HUES64 (cell line): ENCODE data around the gene NAGA.

Experiments
- H3K27ac ChIP-seq: 2 replicates; pipeline ENCODE4 v1.7.0; 2013; ENCODE audit warnings: low read depth, low read length, inconsistent platforms
- H3K27me3 ChIP-seq: 2 replicates; pipeline ENCODE4 v1.6.1; 2013; ENCODE audit warnings: mild to moderate bottlenecking, low read length; ENCODE audit not compliant: insufficient read depth
- H3K36me3 ChIP-seq: 2 replicates; pipeline ENCODE4 v1.6.1; 2013; ENCODE audit warnings: mild to moderate bottlenecking, low read length; ENCODE audit not compliant: insufficient read depth
- H3K4me1 ChIP-seq: 2 replicates; pipeline ENCODE4 v1.6.1; 2013; ENCODE audit warnings: mild to moderate bottlenecking, low read length, moderate library complexity; ENCODE audit not compliant: insufficient read depth
- H3K4me3 ChIP-seq: 2 replicates; pipeline ENCODE4 v1.5.1; 2013; ENCODE audit warnings: mild to moderate bottlenecking, low read length, moderate library complexity
- H3K9ac ChIP-seq: 2 replicates; pipeline ENCODE4 v1.6.1; 2013; ENCODE audit warnings: mild to moderate bottlenecking, low read depth, low read length
- H3K9me3 ChIP-seq: 2 replicates; pipeline ENCODE4 v1.6.1; 2013; ENCODE audit warnings: low read depth, low read length; ENCODE audit not compliant: insufficient read depth
- WGBS: fragments of 150-250, 120-280 bp; methylation state at CpG from one replicate; pipeline ENCODE4 v1.1.7; 2013; ENCODE audit warnings: missing lambda C conversion rate; 5-methylcytosine and 5-hydroxymethylcytosine counted together

Gene NAGA

DNA sequence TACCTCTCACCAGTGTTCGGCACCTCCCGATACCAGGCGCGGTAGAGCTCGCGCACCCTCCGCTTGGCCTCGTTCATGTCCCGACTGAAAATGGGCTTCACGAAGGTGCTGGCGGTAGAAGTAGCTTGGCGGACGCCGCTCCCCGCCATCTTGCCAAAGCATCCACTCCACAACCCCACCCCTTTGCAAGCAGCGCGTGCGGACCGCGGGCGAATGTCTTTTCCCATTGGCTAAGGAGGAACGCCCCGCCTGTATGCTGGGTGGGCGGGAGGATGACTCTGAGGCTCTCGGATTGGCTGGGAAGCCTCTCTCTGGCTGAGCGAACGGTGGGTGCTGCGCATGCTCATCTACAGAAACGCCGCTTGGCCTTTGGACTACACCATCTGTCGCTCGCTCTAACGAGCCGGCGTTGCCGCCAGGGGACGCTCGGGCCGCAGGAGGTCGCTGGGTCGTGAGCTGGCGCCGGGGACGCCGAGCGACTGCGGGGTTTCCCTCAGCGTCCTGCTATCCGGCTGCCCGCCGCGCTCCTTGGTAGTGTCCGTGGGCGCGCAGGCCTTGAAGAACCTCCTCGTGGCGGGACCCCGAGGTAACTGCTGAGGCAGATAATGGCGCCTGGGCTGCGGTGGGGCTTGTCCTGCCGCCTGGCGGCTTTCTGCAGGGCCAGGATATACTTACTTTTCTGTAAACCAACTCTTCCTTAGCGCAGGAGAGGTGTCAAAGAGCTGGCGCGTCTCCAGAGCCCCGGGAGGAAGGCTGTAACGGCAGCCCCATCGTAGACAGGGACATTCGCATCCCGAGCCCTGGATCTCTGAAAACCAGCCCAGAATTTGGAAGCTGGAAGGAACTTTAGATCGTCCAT is 20.2 kb upstream of the NAGA start, which contains the start of gene NDUFA6:
Gene NDUFA6 (minus strand): TSS at position 177 of the 859 bp plus-strand sequence. CDS start 28 bp downstream, at position 149.
- H3K4me1 ChIP-seq: no peaks in the 10 kb centered on the region
- H3K4me3 ChIP-seq: peak within 1 kb of the TSS; percentile 95
- H3K9me3 ChIP-seq: no peaks in the 10 kb centered on the region; the same call in 1 of the 2 replicates
- peak within 1 kb of the TSS; percentile 90 for H3K27ac ChIP-seq
- under 1% methylated on average over 71 of the region's 71 CpGs for WGBS
- H3K9ac ChIP-seq: peak within 1 kb of the TSS; percentile 97
- no peaks in the 10 kb centered on the region for H3K27me3 ChIP-seq
- H3K36me3 ChIP-seq: peaks cover 23% of the 10 kb centered on the region

DNA sequence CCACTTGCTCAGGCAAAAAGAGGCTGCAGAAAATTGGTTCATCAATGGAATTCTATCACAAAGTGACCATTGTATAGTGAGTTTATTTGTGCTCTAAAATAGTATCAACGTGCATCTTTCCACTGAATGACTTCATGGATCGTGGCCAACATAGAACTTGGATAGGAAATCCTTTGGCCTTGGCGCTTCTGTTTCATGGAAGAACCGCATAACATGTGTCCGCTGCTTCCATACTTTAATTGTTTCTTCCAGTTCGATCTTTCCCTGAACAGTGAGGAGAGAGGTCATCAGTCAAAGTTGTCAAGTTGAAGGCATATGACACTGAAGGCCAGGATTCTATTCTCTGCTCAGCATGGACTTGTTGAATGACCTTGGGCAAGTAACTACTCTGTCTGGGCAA is 15.4 kb upstream of the NAGA start:
- Histone ChIP-seq H3K27me3 (no peaks in the 10 kb centered on the region), H3K9me3 (no peaks in the 10 kb centered on the region; the same call in 1 of the 2 replicates), H3K4me3 (no peak overlapping the region), H3K36me3 (peaks cover 58% of the 10 kb centered on the region), H3K27ac (no peak overlapping the region), H3K4me1 (no peaks in the 10 kb centered on the region), H3K9ac (no peak overlapping the region)
- 96% methylated on average over 6 of the region's 6 CpGs for WGBS

DNA sequence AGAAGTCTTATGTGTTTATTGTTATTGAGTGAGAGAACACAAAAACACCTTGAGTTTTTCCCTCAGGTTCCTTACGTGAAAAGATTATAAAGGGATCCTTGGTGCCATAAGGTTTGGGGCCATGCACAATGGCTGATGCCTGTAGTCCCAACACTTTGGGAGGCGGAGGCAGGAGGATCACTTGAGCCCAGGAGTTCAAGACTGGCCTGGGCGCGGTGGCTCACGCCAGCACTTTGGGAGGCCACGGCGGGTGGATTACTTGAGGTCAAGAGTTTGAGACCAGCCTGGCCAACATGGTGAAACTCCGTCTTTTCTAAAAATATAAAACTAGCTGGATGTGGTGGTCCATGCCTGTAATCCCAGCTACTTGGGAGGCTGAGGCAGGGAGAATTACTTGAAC is 14.3 kb upstream of the NAGA start:
- H3K36me3 ChIP-seq: peaks cover 58% of the 10 kb centered on the region

GRCh38 chr22:42083119-42083518 is 12.5 kb upstream of the NAGA start:
- H3K36me3 ChIP-seq: peaks cover 50% of the 10 kb centered on the region
- H3K9ac ChIP-seq: no peak overlapping the region
- peaks cover 6% of the 10 kb centered on the region; the same call in 1 of the 2 replicates for H3K4me1 ChIP-seq
- WGBS: 98% methylated on average over 4 of the region's 4 CpGs
- no peak overlapping the region for H3K4me3 ChIP-seq
- no peaks in the 10 kb centered on the region for H3K9me3 ChIP-seq
- no peaks in the 10 kb centered on the region for H3K27me3 ChIP-seq
- no peak overlapping the region for H3K27ac ChIP-seq

More for the DNA sequence above, 14.3 kb upstream of the NAGA start:
- Histone ChIP-seq H3K27ac (no peak overlapping the region), H3K9ac (no peak overlapping the region), H3K9me3 (no peaks in the 10 kb centered on the region; the same call in 1 of the 2 replicates), H3K27me3 (no peaks in the 10 kb centered on the region), H3K4me3 (no peak overlapping the region), H3K4me1 (peaks cover 6% of the 10 kb centered on the region; the same call in 1 of the 2 replicates)
- WGBS: 94% methylated on average over 8 of the region's 8 CpGs

DNA sequence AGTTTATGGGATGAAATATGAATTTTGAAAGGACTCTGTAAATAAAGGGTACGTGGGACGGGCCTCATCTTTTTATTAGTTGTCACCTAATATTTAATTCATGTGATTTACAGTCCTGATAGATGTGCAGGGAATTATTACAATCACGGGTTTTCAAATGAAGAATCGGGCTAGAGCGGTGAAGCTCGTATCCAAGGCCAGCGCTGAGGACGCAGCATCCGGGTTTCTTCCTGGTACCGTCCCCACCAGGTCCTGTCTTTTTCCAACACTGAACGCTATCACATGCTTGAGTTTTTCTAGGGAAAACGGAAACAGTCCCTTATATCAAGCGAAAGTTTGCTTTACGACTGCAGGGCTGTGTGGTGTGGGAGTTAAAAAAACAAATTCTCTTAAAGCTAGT is 9.7 kb upstream of the NAGA start:
- H3K9ac ChIP-seq: peak overlapping the region; percentile 27; the same call in 1 of the 2 replicates
- H3K27ac ChIP-seq: no peak overlapping the region

GRCh38 chr22:42079319-42080251 is 9.0 kb upstream of the NAGA start, which contains the start of gene SMDT1:
TSS of gene SMDT1 (plus strand) at chr22:42079700. CDS start at chr22:42079769, 69 bp downstream.
- Histone ChIP-seq H3K4me3 (peak within 1 kb of the TSS; percentile 84), H3K27me3 (no peaks in the 10 kb centered on the region), H3K9me3 (no peaks in the 10 kb centered on the region), H3K9ac (peak within 1 kb of the TSS; percentile 93), H3K4me1 (peaks cover 11% of the 10 kb centered on the region; the same call in 1 of the 2 replicates), H3K27ac (peak within 1 kb of the TSS; percentile 89), H3K36me3 (peaks cover 26% of the 10 kb centered on the region)
- WGBS: 2% methylated on average over 71 of the region's 71 CpGs

More for the DNA sequence above, 9.7 kb upstream of the NAGA start:
- 17% methylated on average over 13 of the region's 14 CpGs for WGBS
- Histone ChIP-seq H3K9me3 (no peaks in the 10 kb centered on the region), H3K4me1 (peaks cover 6% of the 10 kb centered on the region; the same call in 1 of the 2 replicates), H3K4me3 (peak overlapping the region; percentile 84), H3K36me3 (peaks cover 33% of the 10 kb centered on the region), H3K27me3 (no peaks in the 10 kb centered on the region)

GRCh38 chr22:42078469-42079318 is 8.1 kb upstream of the NAGA start:
- Histone ChIP-seq H3K27ac (peak overlapping the region; percentile 89), H3K4me3 (peak overlapping the region; percentile 84), H3K27me3 (peaks cover 6% of the 10 kb centered on the region), H3K36me3 (peaks cover 23% of the 10 kb centered on the region), H3K4me1 (peaks cover 14% of the 10 kb centered on the region; the same call in 1 of the 2 replicates), H3K9ac (peak overlapping the region; percentile 93), H3K9me3 (no peaks in the 10 kb centered on the region)
- 72% methylated on average over 24 of the region's 24 CpGs for WGBS

- Histone ChIP-seq H3K36me3 (peaks cover 12% of the 10 kb centered on the region), H3K27ac (no peak overlapping the region), H3K9me3 (no peaks in the 10 kb centered on the region), H3K27me3 (peaks cover 14% of the 10 kb centered on the region), H3K4me1 (peaks cover 20% of the 10 kb centered on the region), H3K9ac (no peak overlapping the region), H3K4me3 (no peak overlapping the region)
- WGBS: 93% methylated on average over 21 of the region's 21 CpGs
Measured at GRCh38 chr22:42077486-42078125, 7.0 kb upstream of the NAGA start.

DNA sequence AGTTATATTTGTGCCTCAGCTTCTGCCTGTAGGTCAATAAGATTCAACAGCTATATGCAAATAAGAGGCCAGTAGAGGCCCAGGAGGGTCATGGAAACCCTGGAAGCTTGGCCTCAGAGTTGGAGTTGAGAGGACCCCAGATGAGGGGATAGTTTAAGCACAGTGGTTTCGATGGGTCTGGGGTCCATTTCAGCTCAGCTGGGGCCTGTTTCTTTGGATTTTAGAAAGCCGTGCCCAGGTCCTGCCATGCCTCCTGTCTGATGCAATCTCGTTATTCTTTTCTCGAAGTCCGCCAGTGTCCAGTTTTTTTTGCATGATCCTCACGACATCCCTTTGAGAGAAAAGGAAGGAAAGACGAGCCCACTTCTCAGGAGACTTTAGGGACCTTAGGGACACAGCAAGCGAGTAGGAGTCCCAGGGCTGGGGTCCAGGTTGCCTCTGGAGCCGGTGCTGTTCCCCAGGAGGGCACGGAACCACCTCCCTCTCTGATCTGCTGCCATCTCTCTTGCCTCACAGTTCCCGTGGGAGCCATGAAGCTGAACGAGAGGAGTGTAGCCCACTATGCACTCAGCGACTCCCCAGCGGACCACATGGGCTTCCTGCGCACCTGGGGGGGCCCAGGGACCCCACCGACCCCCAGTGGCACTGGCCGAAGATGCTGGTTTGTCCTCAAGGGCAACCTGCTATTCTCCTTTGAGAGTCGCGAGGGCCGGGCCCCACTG is 6.3 kb upstream of the NAGA start:
- Histone ChIP-seq H3K9me3 (no peaks in the 10 kb centered on the region), H3K36me3 (peaks cover 8% of the 10 kb centered on the region), H3K4me3 (no peak overlapping the region), H3K4me1 (peaks cover 20% of the 10 kb centered on the region), H3K9ac (no peak overlapping the region), H3K27me3 (peaks cover 14% of the 10 kb centered on the region), H3K27ac (no peak overlapping the region)
- 94% methylated on average over 20 of the region's 20 CpGs for WGBS
